ENCODE data around the gene FAM156A.
"Not testable (repeated sequence)": the region's sequence is repeated elsewhere in the genome, so short reads cannot be mapped to it uniquely, and the experiment has no call there.

FAM156A gene

DNA sequence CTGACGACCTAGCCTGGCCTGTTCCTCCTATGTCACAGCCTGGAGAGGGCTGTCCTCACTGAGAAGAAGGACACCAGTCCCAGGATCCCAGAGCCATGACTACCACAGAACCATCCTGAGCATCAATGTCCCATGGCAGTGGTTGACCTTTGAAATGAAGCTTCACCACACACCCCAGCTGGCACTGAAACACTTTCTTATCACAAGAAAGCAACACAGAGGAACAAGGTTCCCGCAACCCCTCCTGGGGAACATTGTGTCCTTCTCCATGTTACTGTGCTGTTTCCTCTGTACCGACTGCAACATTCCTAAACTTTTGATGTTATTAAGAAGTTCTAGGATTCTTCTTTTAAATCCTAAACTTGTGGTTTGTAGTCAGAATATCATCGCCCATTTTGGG lies 21.2 kb upstream of the FAM156A start:
- CTCF ChIA-PET: interaction anchor here (1.2 kb wide), 1 partner anchor 10 kb away, joined by 9 read pairs; no protein-coding TSS in a partner anchor

DNA sequence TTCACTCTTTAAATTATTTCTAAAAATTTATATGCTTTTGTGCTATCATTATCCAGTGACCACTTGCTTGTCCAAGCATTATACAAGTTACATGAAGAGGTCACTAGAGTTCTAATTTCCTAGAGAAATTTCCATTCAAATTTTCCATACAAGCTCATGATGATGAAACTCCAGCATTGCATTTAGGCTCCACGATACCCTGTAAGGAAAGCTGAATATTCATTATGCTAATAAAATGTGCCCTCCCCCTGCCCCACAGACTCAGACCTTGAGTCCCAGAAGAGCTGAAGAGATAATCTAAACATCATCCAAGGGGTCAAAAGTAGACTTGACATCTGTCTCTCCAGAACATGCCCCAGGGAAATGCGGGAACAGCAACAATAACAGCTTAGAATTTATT lies 19.6 kb upstream of the FAM156A start:
- no peak for TF ChIP-seq TCF7L2 (IDR thresholded peaks at IDR 0.05; ENCODE audit: borderline replicate concordance, low read depth, low read length)
- TF ChIP-seq ZNF585B (tag by site-specific recombination; IDR thresholded peaks at IDR 0.05): no peak
- TF ChIP-seq REPIN1 (tag by site-specific recombination; IDR thresholded peaks at IDR 0.05; ENCODE audit: low read depth): no peak
- TF ChIP-seq, protein P1, sequence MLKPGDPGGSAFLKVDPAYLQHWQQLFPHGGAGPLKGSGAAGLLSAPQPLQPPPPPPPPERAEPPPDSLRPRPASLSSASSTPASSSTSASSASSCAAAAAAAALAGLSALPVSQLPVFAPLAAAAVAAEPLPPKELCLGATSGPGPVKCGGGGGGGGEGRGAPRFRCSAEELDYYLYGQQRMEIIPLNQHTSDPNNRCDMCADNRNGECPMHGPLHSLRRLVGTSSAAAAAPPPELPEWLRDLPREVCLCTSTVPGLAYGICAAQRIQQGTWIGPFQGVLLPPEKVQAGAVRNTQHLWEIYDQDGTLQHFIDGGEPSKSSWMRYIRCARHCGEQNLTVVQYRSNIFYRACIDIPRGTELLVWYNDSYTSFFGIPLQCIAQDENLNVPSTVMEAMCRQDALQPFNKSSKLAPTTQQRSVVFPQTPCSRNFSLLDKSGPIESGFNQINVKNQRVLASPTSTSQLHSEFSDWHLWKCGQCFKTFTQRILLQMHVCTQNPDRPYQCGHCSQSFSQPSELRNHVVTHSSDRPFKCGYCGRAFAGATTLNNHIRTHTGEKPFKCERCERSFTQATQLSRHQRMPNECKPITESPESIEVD (tag by site-specific recombination; IDR thresholded peaks at IDR 0.05): no peak
- TF ChIP-seq KLF16 (tag by site-specific recombination; IDR thresholded peaks at IDR 0.05): no peak
- TF ChIP-seq BCL11B (tag by site-specific recombination; IDR thresholded peaks at IDR 0.05; ENCODE audit: low read depth): no peak
- TF ChIP-seq ZFP69B (tag by site-specific recombination; IDR thresholded peaks at IDR 0.05): no peak
- no peak for TF ChIP-seq GLI4 (tag by site-specific recombination; IDR thresholded peaks at IDR 0.05)
- Histone ChIP-seq H3K27ac (ENCODE audit: extremely low read depth, low read depth, low read length) (no peak overlapping the region), H3K4me1 (ENCODE audit: control insufficient read depth, insufficient read depth, low read length) (no peaks in the 10 kb centered on the region), H3K4me3 (ENCODE audit: low read depth, low read length) (no peak overlapping the region), H3K9me3 (ENCODE audit: control insufficient read depth, insufficient read depth, low read depth, low read length) (no peaks in the 10 kb centered on the region), H3K36me3 (ENCODE audit: control insufficient read depth in 2 of 2, insufficient read depth in 1 of 2, low read length in 2 of 2) (no peaks in the 10 kb centered on the region)
- ChIA-PET CTCF (interaction anchor here (1.1 to 1.5 kb wide), 2 partner anchors 12 to 17 kb away, joined by 4 to 5 read pairs; no protein-coding TSS in a partner anchor), POLR2A (no interaction called here)

More for the DNA sequence above, 21.2 kb upstream of the FAM156A start:
- POLR2A ChIA-PET: no interaction called here
- H3K4me1 ChIP-seq (ENCODE audit: control insufficient read depth, insufficient read depth, low read length): no peaks in the 10 kb centered on the region
- no peaks in the 10 kb centered on the region for H3K36me3 ChIP-seq (ENCODE audit: control insufficient read depth in 2 of 2, insufficient read depth in 1 of 2, low read length in 2 of 2)
- no peak overlapping the region for H3K4me3 ChIP-seq (ENCODE audit: low read depth, low read length)
- TF ChIP-seq, protein P2, sequence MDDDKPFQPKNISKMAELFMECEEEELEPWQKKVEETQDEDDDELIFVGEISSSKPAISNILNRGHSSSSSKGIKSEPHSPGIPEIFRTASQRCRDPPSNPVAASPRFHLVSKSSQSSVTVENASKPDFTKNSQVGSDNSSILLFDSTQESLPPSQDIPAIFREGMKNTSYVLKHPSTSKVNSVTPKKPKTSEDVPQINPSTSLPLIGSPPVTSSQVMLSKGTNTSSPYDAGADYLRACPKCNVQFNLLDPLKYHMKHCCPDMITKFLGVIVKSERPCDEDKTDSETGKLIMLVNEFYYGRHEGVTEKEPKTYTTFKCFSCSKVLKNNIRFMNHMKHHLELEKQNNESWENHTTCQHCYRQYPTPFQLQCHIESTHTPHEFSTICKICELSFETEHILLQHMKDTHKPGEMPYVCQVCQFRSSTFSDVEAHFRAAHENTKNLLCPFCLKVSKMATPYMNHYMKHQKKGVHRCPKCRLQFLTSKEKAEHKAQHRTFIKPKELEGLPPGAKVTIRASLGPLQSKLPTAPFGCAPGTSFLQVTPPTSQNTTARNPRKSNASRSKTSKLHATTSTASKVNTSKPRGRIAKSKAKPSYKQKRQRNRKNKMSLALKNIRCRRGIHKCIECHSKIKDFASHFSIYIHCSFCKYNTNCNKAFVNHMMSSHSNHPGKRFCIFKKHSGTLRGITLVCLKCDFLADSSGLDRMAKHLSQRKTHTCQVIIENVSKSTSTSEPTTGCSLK (tag by site-specific recombination; IDR thresholded peaks at IDR 0.05): no peak
- TF ChIP-seq ZBTB8A (tag by site-specific recombination; IDR thresholded peaks at IDR 0.05) (no peak), KLF9 (tag by site-specific recombination; IDR thresholded peaks at IDR 0.05; ENCODE audit: low read depth) (no peak), EGR2 (tag by site-specific recombination; IDR thresholded peaks at IDR 0.05; ENCODE audit: low read depth) (no peak), TCF7L2 (IDR thresholded peaks at IDR 0.05; ENCODE audit: borderline replicate concordance, low read depth, low read length) (no peak), ZNF221 (tag by site-specific recombination; IDR thresholded peaks at IDR 0.05; ENCODE audit: borderline replicate concordance) (no peak), ZNF416 (tag by site-specific recombination; IDR thresholded peaks at IDR 0.05) (no peak), KLF7 (tag by site-specific recombination; IDR thresholded peaks at IDR 0.05; ENCODE audit: borderline replicate concordance) (no peak), ZBTB21 (tag by site-specific recombination; IDR thresholded peaks at IDR 0.05) (no peak), ZNF654 (tag by site-specific recombination; IDR thresholded peaks at IDR 0.05; ENCODE audit: low read depth) (no peak), ZNF184 (tag by site-specific recombination; IDR thresholded peaks at IDR 0.05) (no peak), ZNF23 (tag by site-specific recombination; IDR thresholded peaks at IDR 0.05; ENCODE audit: borderline replicate concordance) (no peak), ZSCAN23 (tag by site-specific recombination; IDR thresholded peaks at IDR 0.05) (no peak), ZNF560 (tag by site-specific recombination; IDR thresholded peaks at IDR 0.05; ENCODE audit: borderline replicate concordance) (no peak), SALL2 (tag by site-specific recombination; IDR thresholded peaks at IDR 0.05; ENCODE audit: borderline replicate concordance) (no peak), GLIS2 (tag by site-specific recombination; IDR thresholded peaks at IDR 0.05) (no peak), ZNF140 (tag by site-specific recombination; IDR thresholded peaks at IDR 0.05) (no peak), ZNF202 (tag by site-specific recombination; IDR thresholded peaks at IDR 0.05; ENCODE audit: borderline replicate concordance) (no peak)
- TF ChIP-seq, protein P3, sequence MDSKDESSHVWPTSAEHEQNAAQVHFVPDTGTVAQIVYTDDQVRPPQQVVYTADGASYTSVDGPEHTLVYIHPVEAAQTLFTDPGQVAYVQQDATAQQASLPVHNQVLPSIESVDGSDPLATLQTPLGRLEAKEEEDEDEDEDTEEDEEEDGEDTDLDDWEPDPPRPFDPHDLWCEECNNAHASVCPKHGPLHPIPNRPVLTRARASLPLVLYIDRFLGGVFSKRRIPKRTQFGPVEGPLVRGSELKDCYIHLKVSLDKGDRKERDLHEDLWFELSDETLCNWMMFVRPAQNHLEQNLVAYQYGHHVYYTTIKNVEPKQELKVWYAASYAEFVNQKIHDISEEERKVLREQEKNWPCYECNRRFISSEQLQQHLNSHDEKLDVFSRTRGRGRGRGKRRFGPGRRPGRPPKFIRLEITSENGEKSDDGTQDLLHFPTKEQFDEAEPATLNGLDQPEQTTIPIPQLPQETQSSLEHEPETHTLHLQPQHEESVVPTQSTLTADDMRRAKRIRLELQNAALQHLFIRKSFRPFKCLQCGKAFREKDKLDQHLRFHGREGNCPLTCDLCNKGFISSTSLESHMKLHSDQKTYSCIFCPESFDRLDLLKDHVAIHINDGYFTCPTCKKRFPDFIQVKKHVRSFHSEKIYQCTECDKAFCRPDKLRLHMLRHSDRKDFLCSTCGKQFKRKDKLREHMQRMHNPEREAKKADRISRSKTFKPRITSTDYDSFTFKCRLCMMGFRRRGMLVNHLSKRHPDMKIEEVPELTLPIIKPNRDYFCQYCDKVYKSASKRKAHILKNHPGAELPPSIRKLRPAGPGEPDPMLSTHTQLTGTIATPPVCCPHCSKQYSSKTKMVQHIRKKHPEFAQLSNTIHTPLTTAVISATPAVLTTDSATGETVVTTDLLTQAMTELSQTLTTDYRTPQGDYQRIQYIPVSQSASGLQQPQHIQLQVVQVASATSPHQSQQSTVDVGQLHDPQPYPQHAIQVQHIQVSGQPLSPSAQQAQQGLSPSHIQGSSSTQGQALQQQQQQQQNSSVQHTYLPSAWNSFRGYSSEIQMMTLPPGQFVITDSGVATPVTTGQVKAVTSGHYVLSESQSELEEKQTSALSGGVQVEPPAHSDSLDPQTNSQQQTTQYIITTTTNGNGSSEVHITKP (tag by site-specific recombination; IDR thresholded peaks at IDR 0.05): no peak
- no peaks in the 10 kb centered on the region for H3K9me3 ChIP-seq (ENCODE audit: control insufficient read depth, insufficient read depth, low read depth, low read length)
- H3K27ac ChIP-seq (ENCODE audit: extremely low read depth, low read depth, low read length): no peak overlapping the region

DNA sequence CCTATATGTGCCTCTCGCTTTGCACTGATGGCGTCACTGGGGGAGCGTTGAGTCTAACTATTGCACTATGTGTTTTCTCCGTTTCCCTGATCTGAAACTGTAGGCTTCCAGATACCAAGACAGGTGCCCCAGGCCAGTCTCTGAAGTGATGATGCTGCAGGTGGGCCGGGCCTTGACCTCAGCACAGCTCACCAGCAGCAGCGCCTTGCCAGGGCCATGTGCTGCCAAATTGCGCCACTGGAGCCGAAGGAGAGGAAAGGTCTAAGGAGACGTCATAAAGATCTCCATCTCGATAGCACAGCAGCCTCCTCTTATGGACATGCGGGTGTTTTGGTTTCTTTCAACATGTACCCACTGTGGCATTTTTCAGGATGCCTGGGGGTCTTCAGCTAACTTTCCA lies 17.3 kb upstream of the FAM156A start:
- POLR2A ChIA-PET; H3K4me3 ChIP-seq (ENCODE audit: low read depth, low read length); CTCF ChIA-PET; H3K27ac ChIP-seq (ENCODE audit: extremely low read depth, low read depth, low read length); H3K9me3 ChIP-seq (ENCODE audit: control insufficient read depth, insufficient read depth, low read depth, low read length); H3K4me1 ChIP-seq (ENCODE audit: control insufficient read depth, insufficient read depth, low read length); H3K36me3 ChIP-seq (ENCODE audit: control insufficient read depth in 2 of 2, insufficient read depth in 1 of 2, low read length in 2 of 2): not testable (repeated sequence)

All from HEK293 (cell line).